IPS DF 6.9 (cell line): Measurements from ENCODE around the gene PDE2A.
A peak's percentile ranks its signal among the peaks of the same experiment; 100 is the strongest.

ENCODE experiments used
- DNase-seq: peaks from one replicate; pipeline ENCODE4 v3.0.0-alpha.2; 2013; ENCODE audit warnings: low read depth, low spot score
- H3K27ac ChIP-seq: one replicate; pipeline ENCODE4 v1.5.1; 2013; ENCODE audit warnings: low read length, control low read depth
- H3K27me3 ChIP-seq: 2 replicates; pipeline ENCODE4 v1.6.1; 2013; ENCODE audit warnings: mild to moderate bottlenecking, low read length; ENCODE audit not compliant: control insufficient read depth, insufficient read depth
- H3K36me3 ChIP-seq: 2 replicates; pipeline ENCODE4 v1.6.1; 2013; ENCODE audit warnings: low read length; ENCODE audit not compliant: control insufficient read depth, insufficient read depth
- H3K4me1 ChIP-seq: 2 replicates; pipeline ENCODE4 v1.6.1; 2013; ENCODE audit warnings: low read length; ENCODE audit not compliant: control insufficient read depth, insufficient read depth
- H3K4me3 ChIP-seq: 2 replicates; pipeline ENCODE4 v1.5.1; 2013; ENCODE audit warnings: mild to moderate bottlenecking, low read length
- H3K9me3 ChIP-seq: 2 replicates; pipeline ENCODE4 v1.6.1; 2013; ENCODE audit warnings: low read length, inconsistent platforms; ENCODE audit not compliant: control insufficient read depth, insufficient read depth
- WGBS: extraction: QIAGEN DNeasy Blood & Tissue Kit; methylation state at CpG from one replicate; pipeline ENCODE4 v1.1.7; 2013; ENCODE audit warnings: mixed read lengths, missing lambda C conversion rate; ENCODE audit not compliant: insufficient read length, insufficient coverage; 5-methylcytosine and 5-hydroxymethylcytosine counted together

PDE2A gene

DNA sequence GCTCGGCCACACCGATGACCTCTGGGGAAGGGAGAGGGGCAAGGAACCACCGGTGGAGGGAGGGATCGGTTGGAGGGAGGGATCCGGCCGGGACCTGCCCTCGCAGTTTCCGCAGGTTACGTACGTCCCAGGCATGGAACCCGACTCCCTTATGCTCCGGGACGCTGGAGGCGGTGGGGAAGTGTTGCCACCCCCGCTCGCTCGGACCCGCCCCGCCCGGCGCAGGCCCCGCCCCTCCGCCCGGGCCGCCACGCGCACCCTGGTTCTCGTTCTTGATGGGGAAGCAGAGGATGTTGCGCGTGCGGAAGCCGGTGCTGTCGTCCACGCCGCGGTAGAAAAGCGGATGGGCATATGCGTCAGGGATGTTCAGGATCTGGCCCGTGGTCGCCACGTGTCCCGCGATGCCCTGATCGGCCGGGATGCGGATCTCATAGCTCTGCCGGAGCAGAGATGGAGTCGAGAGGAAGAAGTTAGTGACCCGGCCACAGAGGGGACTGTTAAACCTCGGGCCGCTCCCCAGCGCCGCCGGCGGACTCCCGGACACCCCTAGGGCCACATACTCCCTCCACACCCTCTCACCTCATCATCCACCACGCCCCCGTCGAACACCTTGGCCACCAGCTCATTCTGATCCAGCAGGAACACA, 89.8 kb downstream of the PDE2A start:
- Histone ChIP-seq H3K9me3 (no peaks in the 10 kb centered on the region), H3K27ac (no peak overlapping the region), H3K4me1 (peaks cover 4% of the 10 kb centered on the region; the same call in 1 of the 2 replicates), H3K36me3 (no peaks in the 10 kb centered on the region), H3K27me3 (peaks cover 22% of the 10 kb centered on the region; the same call in 1 of the 2 replicates), H3K4me3 (peak overlapping the region; percentile 37; the same call in 1 of the 2 replicates)
- DNase-seq, result no peak
- WGBS, result no CpG with 5 or more reads among the region's 59 CpGs

DNA sequence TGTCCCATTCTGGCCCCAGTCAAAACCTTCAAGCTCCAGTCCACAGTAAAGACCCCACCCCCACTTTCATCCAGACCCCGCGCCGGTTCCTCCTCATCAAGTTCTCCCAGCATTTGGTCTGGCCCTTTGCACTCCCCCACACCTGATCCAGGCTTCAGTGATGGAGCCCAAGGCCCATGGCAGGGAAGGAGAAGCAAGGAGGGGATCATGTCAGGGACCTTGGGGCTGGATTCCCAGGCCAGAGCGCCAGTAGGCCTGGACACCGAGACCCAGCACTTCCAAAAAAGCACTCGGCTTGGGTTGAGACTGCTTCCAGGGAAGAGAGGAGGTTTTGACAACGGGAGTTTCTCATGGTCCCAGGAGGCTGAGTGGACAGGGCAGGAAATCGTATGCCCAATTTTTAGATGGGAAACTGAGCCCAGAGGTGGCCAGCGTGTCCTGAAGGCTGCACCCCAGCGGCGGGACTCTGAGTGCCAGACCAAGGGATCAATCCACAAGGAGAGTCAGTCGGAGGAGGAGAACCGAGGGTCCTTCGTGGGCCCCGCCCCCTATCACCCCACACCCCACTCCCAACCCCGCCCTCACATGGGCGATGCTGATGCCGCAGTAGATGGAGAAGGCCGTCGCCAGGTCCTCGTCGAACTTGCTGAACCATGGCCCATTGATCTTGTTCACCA, 90.5 kb downstream of the PDE2A start:
- Histone ChIP-seq H3K27me3 (peaks cover 17% of the 10 kb centered on the region; the same call in 1 of the 2 replicates), H3K4me1 (peaks cover 4% of the 10 kb centered on the region; the same call in 1 of the 2 replicates), H3K27ac (no peak overlapping the region), H3K36me3 (no peaks in the 10 kb centered on the region), H3K9me3 (no peaks in the 10 kb centered on the region), H3K4me3 (peak overlapping the region; percentile 37; the same call in 1 of the 2 replicates)
- no peak for DNase-seq
- no CpG with 5 or more reads among the region's 22 CpGs for WGBS

DNA sequence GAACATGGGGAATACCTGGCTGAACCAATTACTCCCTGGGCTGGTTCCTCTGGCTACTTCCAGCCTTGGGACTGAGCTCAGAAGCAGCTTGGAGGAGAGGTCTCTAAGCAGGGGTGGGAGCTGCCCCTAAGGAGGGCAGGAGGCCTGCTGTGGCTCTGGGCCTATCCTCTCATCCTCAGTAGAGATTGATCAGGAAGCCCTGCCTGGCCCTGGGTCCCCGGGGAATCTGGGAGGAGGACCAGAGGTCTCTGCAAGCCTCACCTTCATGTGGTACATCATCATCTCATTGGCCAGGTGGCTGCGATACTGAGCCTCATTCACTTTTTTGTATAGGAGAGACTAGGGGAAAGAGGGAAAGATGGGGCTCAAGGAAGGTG, 91.1 kb downstream of the PDE2A start:
- H3K4me1 ChIP-seq, result peaks cover 4% of the 10 kb centered on the region; the same call in 1 of the 2 replicates
- no peaks in the 10 kb centered on the region for H3K36me3 ChIP-seq
- no peak for DNase-seq
- no CpG with 5 or more reads among the region's 2 CpGs for WGBS
- peaks cover 16% of the 10 kb centered on the region; the same call in 1 of the 2 replicates for H3K27me3 ChIP-seq
- no peak overlapping the region for H3K27ac ChIP-seq
- H3K4me3 ChIP-seq, result no peak overlapping the region
- H3K9me3 ChIP-seq, result no peaks in the 10 kb centered on the region

DNA sequence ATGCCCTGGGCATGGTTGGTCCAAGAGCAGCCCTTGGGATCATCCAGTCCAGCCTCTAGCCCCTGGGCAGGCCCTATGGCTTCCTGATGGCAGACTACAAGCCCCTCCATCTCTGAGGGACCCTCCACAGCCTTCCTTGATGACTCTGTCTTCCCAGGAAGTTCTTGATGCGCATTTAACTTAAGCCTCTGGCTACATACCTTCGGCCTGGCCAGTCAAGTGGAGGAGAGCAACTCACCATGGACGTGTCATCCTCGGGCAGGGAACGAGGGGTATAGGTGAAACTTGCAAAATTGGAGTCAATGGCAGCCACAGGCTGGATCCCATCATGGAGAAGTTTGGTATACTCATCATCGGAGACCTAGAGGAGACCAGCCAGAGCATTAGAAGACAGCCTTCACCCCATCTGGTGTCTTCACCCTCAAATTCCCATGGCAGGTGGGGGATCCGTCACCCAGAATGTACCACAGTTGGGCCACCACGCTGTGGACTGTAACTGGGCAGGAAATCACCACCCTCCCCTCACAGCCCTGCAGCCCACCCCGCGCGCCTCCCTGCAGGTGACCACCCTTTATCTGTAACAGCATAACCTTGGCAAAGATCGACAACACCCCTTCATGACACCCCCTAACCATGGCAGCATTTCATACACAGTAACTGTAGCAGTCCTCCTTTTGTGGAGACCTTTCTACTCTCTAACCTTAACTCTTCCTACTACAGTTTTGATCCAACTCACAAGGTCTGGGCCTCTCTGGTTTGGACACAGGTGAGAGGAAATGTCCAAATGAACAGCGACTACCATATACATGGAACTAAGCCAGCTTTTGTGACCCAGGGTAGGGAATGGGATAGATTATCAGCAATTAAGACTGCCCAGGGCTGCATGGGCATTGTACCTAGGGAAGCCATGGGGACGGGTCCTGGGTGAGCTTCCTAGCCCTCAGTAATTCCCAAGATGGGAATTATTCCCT, 91.7 kb downstream of the PDE2A start:
- Histone ChIP-seq H3K27ac (no peak overlapping the region), H3K27me3 (peaks cover 16% of the 10 kb centered on the region; the same call in 1 of the 2 replicates), H3K4me1 (peaks cover 4% of the 10 kb centered on the region; the same call in 1 of the 2 replicates), H3K4me3 (no peak overlapping the region), H3K36me3 (no peaks in the 10 kb centered on the region), H3K9me3 (no peaks in the 10 kb centered on the region)
- no peak for DNase-seq
- no CpG with 5 or more reads among the region's 14 CpGs for WGBS

DNA sequence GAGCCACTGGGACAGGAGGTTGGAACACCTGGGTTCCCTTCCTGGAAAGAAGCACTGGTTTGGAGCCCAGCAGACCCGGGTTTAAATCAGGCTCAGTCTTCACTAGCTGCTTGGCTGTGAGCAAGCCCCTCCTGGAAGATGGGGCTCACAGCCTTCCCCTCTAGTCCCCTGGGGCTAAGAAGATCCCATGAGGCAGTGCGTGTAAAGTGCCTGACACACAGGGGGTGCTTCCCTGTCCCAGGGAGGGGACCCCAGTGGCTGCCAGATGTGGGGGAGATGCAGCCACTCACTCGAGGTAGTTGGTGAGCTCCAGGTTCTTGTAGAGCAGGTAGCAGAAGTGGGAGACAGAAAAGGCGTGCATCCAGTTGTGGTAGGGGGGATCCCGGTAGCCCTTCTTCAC, 93.2 kb downstream of the PDE2A start:
- no CpG with 5 or more reads among the region's 5 CpGs for WGBS
- Histone ChIP-seq H3K27me3 (peaks cover 13% of the 10 kb centered on the region; the same call in 1 of the 2 replicates), H3K36me3 (no peaks in the 10 kb centered on the region), H3K4me1 (peaks cover 4% of the 10 kb centered on the region), H3K27ac (no peak overlapping the region), H3K4me3 (no peak overlapping the region), H3K9me3 (no peaks in the 10 kb centered on the region)
- no peak for DNase-seq

DNA sequence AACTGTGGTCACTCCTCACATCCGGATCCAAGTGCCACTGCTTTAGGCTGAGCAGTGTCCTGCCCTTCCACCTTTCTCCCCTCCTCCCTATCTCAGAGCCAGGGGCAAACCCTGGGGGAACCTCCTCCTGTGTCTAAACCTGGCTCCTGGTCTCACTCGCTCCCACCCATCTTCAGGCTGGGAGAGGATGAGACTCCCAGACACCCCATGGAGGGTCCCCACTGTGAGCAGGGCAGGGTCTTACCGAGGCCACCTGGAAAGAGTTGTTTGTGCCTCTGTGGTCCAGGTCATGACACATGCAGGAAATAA, 93.6 kb downstream of the PDE2A start:
- Histone ChIP-seq H3K4me1 (peaks cover 3% of the 10 kb centered on the region), H3K9me3 (no peaks in the 10 kb centered on the region), H3K27me3 (peaks cover 12% of the 10 kb centered on the region; the same call in 1 of the 2 replicates), H3K36me3 (no peaks in the 10 kb centered on the region), H3K27ac (no peak overlapping the region), H3K4me3 (no peak overlapping the region)
- no CpG with 5 or more reads among the region's 3 CpGs for WGBS
- DNase-seq, result no peak

DNA sequence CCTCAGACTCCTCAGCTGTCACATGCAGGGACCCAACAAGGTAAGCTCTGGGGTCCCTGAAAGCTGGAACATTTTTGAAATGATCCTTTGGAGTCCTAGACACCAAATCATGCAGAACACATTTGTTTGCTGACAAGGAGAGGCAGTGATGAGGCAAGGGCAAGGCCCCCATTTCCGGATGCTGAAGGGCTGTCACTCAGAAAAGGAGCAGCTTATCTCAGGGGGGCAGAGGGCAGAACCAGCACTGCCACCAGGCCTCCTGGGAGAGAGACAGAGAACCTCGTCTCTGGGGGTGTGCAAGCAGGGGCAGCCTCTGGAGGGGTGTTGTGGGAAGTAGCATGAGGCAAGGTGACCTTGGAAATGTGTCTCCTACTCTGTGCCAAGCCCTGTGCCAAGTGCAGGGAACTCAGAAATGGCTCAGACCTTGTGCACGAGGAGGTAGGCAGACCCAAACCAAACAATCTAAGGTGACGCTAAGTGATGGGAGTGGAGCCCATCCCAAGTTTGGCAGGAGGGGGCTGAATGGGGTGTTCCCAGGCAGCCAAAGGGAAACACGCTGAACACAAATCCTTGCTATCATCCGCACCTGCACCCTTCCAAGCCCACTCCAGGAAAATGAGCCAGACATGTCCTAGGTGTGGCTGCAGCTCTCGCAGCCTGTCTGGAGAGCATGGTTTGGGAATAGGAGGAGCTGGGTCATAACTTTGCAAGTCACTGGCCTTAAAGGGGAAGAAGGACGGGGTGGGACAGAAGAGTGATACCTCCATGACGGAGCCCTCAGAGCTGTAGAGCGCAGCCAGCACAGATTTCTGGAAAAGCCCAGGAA, 94.2 kb downstream of the PDE2A start:
- no peak overlapping the region for H3K27ac ChIP-seq
- H3K36me3 ChIP-seq, result no peaks in the 10 kb centered on the region
- peaks cover 3% of the 10 kb centered on the region for H3K4me1 ChIP-seq
- peaks cover 7% of the 10 kb centered on the region; the same call in 1 of the 2 replicates for H3K27me3 ChIP-seq
- DNase-seq, result no peak
- no peaks in the 10 kb centered on the region for H3K9me3 ChIP-seq
- no CpG with 5 or more reads among the region's 10 CpGs for WGBS
- H3K4me3 ChIP-seq, result no peak overlapping the region

DNA sequence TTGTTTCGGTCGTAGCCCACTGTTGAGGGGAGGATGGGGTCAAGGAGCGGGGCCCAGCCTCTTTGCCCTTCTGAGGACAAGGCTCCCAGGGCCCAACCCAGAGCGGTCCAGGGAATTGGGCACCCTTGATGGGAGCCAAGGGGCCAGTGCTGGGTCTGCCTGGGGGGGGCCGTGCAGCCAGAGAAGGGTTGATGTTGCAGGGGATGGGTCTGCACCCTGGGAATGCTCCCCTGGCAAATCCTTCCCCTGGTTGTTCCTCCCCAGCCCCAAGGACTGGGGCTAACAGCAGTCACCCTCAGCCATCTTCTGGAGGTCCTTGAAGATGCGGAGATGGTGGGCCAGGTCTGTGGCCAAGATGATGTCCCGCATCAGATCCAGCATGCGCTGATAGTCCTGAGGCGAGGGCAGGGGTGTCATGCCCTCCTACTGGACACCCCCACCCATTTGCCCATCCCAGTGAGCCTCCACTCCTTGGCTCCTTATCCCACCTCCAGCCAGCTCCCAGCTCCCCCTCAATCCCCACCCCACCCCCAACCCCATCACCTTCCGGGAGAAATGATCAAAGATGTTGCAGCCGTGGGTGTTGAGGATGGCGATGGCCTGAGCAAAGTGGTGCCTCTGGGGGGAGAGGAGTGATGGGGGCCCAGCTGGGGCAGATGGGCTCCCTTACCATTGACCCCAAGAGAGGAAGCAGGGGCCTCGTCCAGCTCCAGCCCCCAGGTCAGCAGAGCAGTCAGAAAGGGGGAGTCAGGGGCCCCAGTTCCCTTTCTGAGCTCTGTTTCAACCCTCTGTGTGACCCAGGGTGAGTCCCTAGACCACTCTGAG, 95.0 kb downstream of the PDE2A start:
- H3K4me1 ChIP-seq, result peaks cover 3% of the 10 kb centered on the region
- H3K9me3 ChIP-seq, result no peaks in the 10 kb centered on the region
- H3K27me3 ChIP-seq, result peaks cover 4% of the 10 kb centered on the region; the same call in 1 of the 2 replicates
- no CpG with 5 or more reads among the region's 13 CpGs for WGBS
- H3K27ac ChIP-seq, result no peak overlapping the region
- no peak overlapping the region for H3K4me3 ChIP-seq
- no peak for DNase-seq
- no peaks in the 10 kb centered on the region for H3K36me3 ChIP-seq

DNA sequence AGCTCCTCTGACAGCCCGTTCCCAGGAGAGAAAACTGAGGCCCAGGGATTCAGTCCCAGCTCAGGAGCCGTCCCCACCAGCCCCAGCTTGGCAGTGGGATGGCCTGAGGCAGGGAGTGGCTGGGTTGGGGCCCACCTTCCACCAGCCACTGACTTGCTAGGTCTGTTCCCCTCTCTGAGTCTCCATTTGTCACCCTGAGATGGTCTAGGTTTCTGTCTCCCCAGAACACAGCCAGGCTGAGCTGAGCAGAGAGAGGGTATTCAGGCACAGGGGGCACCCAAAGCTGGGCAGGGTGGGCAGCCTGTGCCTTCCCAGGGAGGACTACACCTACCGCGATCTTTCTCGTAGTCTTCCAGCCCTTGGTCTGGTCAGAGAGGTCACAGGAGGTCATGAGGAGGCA, 95.7 kb downstream of the PDE2A start:
- DNase-seq, result no peak
- no peaks in the 10 kb centered on the region; the same call in none of the 2 replicates for H3K4me1 ChIP-seq
- H3K27me3 ChIP-seq, result peaks cover under 1% of the 10 kb centered on the region; the same call in 1 of the 2 replicates
- H3K27ac ChIP-seq, result no peak overlapping the region
- no peaks in the 10 kb centered on the region for H3K36me3 ChIP-seq
- no CpG with 5 or more reads among the region's 5 CpGs for WGBS
- no peak overlapping the region for H3K4me3 ChIP-seq
- no peaks in the 10 kb centered on the region for H3K9me3 ChIP-seq
